ENCODE results near the gene MACROD2.
"Not testable (repeated sequence)": the region's sequence is repeated elsewhere in the genome, so short reads cannot be mapped to it uniquely, and the experiment has no call there.

Gene MACROD2

GRCh38 chr20:14193443-14193842 is 198.1 kb downstream of the MACROD2 start:
- no peak for DNase-seq (ENCODE audit: low read depth)

- no peak for DNase-seq (ENCODE audit: low read depth)
Observed at GRCh38 chr20:14193885-14194284, 198.6 kb downstream of the MACROD2 start.

GRCh38 chr20:14197097-14197496 is 201.8 kb downstream of the MACROD2 start:
- peak; percentile 44 for DNase-seq (ENCODE audit: low read depth)

- DNase-seq (ENCODE audit: low read depth): no peak
Observed at GRCh38 chr20:14198416-14198815, 203.1 kb downstream of the MACROD2 start.

GRCh38 chr20:14199111-14199510 is 203.8 kb downstream of the MACROD2 start:
- no peak for DNase-seq (ENCODE audit: low read depth)

GRCh38 chr20:14203657-14204056 is 208.3 kb downstream of the MACROD2 start:
- no peak for DNase-seq (ENCODE audit: low read depth)

GRCh38 chr20:14207591-14207990 is 212.3 kb downstream of the MACROD2 start:
- no peak for DNase-seq (ENCODE audit: low read depth)

GRCh38 chr20:14208956-14209355 is 213.6 kb downstream of the MACROD2 start:
- no peak for DNase-seq (ENCODE audit: low read depth)

GRCh38 chr20:14210146-14210545 is 214.8 kb downstream of the MACROD2 start:
- DNase-seq (ENCODE audit: low read depth): no peak

- DNase-seq (ENCODE audit: low read depth): no peak
Observed at GRCh38 chr20:14214046-14214445, 218.7 kb downstream of the MACROD2 start.

GRCh38 chr20:14215880-14216279 is 220.6 kb downstream of the MACROD2 start:
- not testable (repeated sequence) for DNase-seq (ENCODE audit: low read depth)

GRCh38 chr20:14219801-14220461 is 224.6 kb downstream of the MACROD2 start:
- DNase-seq (ENCODE audit: low read depth): no peak

GRCh38 chr20:14220986-14221385 is 225.7 kb downstream of the MACROD2 start:
- no peak for DNase-seq (ENCODE audit: low read depth)

GRCh38 chr20:14223806-14224205 is 228.5 kb downstream of the MACROD2 start:
- DNase-seq (ENCODE audit: low read depth): no peak

GRCh38 chr20:14226051-14227049 is 231.0 kb downstream of the MACROD2 start:
- not testable (repeated sequence) for DNase-seq (ENCODE audit: low read depth)

- DNase-seq (ENCODE audit: low read depth): no peak
Observed at GRCh38 chr20:14232650-14233049, 237.3 kb downstream of the MACROD2 start.

- DNase-seq (ENCODE audit: low read depth): peak; percentile 46
Observed at GRCh38 chr20:14234666-14235295, 239.5 kb downstream of the MACROD2 start.

GRCh38 chr20:14235355-14235754 is 240.0 kb downstream of the MACROD2 start:
- DNase-seq (ENCODE audit: low read depth): peak; percentile 42

GRCh38 chr20:14245368-14245970 is 250.2 kb downstream of the MACROD2 start:
- no peak for DNase-seq (ENCODE audit: low read depth)

GRCh38 chr20:14259689-14260088 is 264.4 kb downstream of the MACROD2 start:
- no peak for DNase-seq (ENCODE audit: low read depth)

- DNase-seq (ENCODE audit: low read depth): no peak
Observed at GRCh38 chr20:14260367-14260766, 265.1 kb downstream of the MACROD2 start.

GRCh38 chr20:14264869-14265268 is 269.6 kb downstream of the MACROD2 start:
- no peak for DNase-seq (ENCODE audit: low read depth)
